ENCODE measurements around the gene ITIH4. TPM values are rescaled to one million over a fixed set of nuclear protein-coding genes. Genes with fewer than 3 reads are reported as not detected.
"Not testable (repeated sequence)": the region's sequence is repeated elsewhere in the genome, so short reads cannot be mapped to it uniquely, and the experiment has no call there.

ITIH4 gene
- total RNA-seq, 2 donors from 2014 or later: 2.1 to 7.3 TPM

DNA sequence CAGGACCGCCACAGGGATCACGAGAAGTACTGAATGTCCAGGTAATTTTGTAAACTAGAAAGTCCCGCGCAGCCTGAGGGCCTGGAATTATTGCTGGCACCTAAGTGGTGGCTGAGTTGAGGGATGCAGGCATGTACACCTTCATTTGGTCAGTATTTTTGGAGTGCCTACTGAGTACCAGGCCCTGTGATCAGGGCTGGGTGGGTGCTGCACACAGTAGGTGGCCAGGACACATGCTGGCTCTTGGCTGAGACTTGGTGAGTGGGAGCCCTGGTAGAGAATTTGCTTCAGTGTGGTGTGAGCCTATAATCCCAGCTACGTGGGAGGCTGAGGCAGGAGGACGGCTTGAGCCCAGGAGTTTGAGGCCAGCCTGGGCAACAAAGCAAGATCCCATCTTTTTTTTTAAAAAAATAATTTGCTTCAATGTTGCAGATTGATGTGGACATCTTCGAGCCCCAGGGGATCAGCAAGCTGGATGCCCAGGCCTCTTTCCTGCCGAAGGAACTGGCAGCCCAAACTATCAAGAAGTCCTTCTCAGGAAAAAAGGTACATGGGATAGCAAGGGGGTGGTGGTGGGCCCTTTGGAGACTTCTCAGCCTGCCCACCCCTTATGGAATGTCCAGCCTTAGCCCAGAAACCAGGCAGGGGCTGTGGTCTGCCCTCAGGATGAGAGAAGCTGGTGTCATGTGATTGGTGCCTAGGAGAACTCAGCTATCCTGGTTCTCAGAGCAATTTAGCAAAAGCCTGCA is 50.5 kb downstream of the ITIH4 start:
- Histone ChIP-seq H3K27ac (no peak overlapping the region), H3K4me1 (no peaks in the 10 kb centered on the region), H3K9ac (ENCODE audit: low read depth in 2 of 2, low read length in 2 of 2) (no peak overlapping the region), H3K9me3 (no peaks in the 10 kb centered on the region), H3K27me3 (no peaks in the 10 kb centered on the region), H3K36me3 (no peaks in the 10 kb centered on the region), H3K4me3 (no peak overlapping the region)
- DNase-seq: no peak
- TF ChIP-seq, protein P1, sequence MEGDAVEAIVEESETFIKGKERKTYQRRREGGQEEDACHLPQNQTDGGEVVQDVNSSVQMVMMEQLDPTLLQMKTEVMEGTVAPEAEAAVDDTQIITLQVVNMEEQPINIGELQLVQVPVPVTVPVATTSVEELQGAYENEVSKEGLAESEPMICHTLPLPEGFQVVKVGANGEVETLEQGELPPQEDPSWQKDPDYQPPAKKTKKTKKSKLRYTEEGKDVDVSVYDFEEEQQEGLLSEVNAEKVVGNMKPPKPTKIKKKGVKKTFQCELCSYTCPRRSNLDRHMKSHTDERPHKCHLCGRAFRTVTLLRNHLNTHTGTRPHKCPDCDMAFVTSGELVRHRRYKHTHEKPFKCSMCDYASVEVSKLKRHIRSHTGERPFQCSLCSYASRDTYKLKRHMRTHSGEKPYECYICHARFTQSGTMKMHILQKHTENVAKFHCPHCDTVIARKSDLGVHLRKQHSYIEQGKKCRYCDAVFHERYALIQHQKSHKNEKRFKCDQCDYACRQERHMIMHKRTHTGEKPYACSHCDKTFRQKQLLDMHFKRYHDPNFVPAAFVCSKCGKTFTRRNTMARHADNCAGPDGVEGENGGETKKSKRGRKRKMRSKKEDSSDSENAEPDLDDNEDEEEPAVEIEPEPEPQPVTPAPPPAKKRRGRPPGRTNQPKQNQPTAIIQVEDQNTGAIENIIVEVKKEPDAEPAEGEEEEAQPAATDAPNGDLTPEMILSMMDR (IDR thresholded peaks at IDR 0.05): no peak
- intact Hi-C loops (cut with DNase I): no loop called here

DNA sequence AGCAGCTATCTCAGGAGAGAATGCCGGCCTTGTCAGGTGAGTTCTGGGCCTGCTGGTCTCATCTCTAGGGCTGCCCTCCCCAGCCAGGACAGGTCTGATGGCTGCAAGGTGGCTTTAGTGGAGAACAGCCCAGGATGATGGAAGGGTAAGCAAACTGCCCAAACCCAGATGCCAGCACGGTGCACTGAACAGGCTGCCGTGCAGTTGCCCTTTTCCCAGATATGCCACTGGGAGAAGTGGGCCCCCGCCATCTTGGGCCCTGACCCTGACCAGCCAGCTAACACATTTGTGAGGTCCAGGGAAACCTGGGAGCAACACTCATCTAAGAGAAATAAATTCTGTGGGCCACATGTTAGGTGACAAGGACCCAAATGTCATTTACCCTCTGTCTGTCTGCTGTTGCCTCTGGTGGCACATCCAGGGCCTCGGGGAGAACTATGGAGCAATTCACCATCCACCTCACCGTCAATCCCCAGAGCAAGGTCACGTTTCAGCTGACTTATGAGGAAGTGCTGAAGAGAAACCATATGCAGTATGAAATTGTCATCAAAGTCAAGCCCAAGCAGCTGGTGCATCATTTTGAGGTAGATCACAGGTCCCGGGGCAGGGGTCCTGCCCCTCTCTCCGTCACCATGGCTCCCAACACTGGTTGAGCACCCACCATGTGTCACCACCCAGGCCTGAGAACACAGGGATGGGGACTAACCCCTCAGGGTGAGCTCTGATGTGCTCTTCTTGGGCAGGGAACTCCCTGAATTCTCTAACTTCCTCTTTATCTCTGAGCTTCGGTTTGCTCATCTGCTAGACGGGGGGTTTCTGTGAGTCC is 51.2 kb downstream of the ITIH4 start:
- Histone ChIP-seq H3K4me3 (no peak overlapping the region), H3K36me3 (no peaks in the 10 kb centered on the region), H3K27ac (no peak overlapping the region), H3K9ac (ENCODE audit: low read depth in 2 of 2, low read length in 2 of 2) (no peak overlapping the region), H3K9me3 (no peaks in the 10 kb centered on the region), H3K4me1 (no peaks in the 10 kb centered on the region), H3K27me3 (no peaks in the 10 kb centered on the region)
- intact Hi-C loops (cut with DNase I): no loop called here
- TF ChIP-seq, protein P1 (IDR thresholded peaks at IDR 0.05): no peak
- DNase-seq: peak; percentile 11

DNA sequence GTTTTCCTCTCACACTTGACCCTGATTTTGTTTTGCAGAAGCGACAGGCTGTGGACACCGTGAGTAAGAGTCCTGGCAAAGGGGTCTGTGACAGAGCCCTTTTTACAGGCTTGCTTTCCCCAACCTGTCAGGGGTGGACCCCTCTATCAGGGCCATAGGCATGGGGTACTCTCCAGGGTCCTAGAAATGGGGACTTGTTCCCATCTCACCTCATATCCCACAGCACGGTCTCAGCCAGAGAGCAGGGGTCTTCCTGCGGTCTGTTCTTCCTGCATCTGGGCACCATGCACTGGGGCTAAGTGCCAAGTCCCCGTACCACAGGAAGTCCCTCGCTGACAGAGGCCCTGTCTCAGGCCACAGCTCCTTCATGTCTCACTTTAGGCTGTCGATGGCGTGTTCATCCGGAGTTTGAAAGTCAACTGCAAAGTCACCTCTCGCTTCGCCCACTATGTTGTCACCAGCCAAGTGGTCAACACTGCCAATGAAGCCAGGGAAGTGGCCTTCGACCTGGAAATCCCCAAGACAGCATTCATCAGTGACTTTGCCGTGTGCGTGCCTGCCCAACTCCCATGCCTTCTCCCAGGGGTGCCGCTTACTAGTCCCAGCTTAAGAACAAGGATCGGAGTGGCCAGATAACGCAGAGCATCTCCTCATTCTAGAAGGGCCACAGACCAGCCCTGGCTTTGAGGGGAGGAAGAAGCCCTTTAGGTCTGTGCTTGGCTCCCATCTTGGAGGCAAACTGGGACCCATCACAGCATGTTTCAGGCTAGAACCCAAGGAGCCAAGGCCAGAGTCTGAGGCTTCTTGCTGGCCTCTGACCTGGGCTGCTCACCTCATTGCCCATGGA is 52.3 kb downstream of the ITIH4 start:
- no peaks in the 10 kb centered on the region for H3K9me3 ChIP-seq
- TF ChIP-seq, protein P1 (IDR thresholded peaks at IDR 0.05): no peak
- H3K27me3 ChIP-seq: no peaks in the 10 kb centered on the region
- no peaks in the 10 kb centered on the region for H3K36me3 ChIP-seq
- H3K27ac ChIP-seq: no peak overlapping the region
- no peak overlapping the region for H3K4me3 ChIP-seq
- H3K9ac ChIP-seq (ENCODE audit: low read depth in 2 of 2, low read length in 2 of 2): no peak overlapping the region
- intact Hi-C loops (cut with DNase I): no loop called here
- no peak for DNase-seq
- H3K4me1 ChIP-seq: no peaks in the 10 kb centered on the region

DNA sequence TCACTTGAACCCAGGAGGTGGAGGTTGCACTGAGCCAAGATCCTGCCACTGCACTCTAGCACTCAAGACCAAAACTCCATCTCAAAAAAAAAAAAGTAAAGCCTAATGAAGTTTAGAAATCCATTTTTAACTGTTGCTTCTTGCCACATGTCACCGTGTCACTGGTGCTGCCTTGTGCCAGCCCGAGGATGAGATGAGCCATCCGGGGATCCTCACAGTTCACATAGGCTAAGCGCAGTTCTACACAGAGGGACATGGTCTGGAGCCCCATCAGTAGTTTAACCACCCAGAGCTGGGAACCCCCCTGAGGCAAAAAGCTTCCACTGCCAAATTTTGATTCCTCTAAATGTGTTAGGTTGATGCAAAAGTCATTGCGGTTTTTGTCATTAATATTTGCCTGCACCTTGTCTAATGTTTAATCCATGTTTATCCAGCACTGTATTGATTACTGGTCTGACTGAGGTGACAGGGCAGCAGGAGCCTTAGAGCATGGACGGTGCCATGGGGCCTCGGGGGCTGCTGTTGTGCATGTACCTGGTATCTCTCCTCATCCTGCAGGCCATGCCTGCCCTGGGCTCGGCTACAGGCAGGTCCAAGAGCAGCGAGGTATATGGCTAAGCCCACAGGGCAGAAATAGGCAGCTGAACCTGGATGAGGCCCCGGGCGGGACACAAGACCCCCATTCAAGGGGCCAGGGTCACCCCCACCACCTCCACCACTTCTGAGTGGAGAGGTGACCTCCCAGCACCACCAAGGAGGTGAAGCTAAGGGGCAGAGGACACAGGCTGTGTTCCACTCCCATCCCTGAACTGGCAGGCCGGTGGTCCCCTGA is 53.1 kb downstream of the ITIH4 start, which contains the start of gene ITIH1:
Gene ITIH1 (plus strand): TSS at position 473 of the 832 bp plus-strand sequence. CDS start 17 bp downstream, at position 490.
- intact Hi-C loops (cut with DNase I): no loop called here

DNA sequence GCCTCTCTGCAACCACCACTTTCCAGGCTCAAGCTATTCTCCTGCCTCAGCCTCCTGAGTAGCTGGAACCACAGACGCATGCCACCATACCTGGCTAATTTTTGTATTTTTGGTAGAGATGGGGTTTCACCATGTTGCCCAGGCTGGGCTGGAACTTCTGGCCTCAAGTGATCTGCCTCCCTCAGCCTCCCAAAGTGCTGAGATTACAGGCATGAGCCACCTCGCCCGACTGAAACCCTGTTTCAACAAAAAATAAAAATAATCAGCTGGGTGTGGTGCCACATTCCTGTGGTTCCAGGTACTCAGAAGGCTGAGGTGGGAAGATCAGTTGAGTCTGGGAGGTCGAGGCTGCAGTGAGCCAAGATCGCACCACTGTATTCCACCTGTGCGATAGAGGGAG is 54.0 kb downstream of the ITIH4 start:
- intact Hi-C loops (cut with DNase I); DNase-seq; H3K4me3 ChIP-seq; H3K9me3 ChIP-seq; H3K4me1 ChIP-seq; H3K27me3 ChIP-seq; H3K27ac ChIP-seq; H3K36me3 ChIP-seq; H3K9ac ChIP-seq (ENCODE audit: low read depth in 2 of 2, low read length in 2 of 2): not testable (repeated sequence)

More for the DNA sequence above, 53.1 kb downstream of the ITIH4 start, which contains the start of gene ITIH1:
- no peak within 1 kb of the TSS for H3K4me3 ChIP-seq
- no peaks in the 10 kb centered on the region for H3K27me3 ChIP-seq
- H3K36me3 ChIP-seq: no peaks in the 10 kb centered on the region
- H3K27ac ChIP-seq: no peak within 1 kb of the TSS
- TF ChIP-seq, protein P1 (IDR thresholded peaks at IDR 0.05): no peak
- DNase-seq: no peak
- H3K9me3 ChIP-seq: no peaks in the 10 kb centered on the region
- H3K9ac ChIP-seq (ENCODE audit: low read depth in 2 of 2, low read length in 2 of 2): no peak within 1 kb of the TSS
- H3K4me1 ChIP-seq: no peaks in the 10 kb centered on the region
